Vagina (tissue), 2 donors: Measurements from ENCODE around the gene TPBGL. TPM values are rescaled to one million over a fixed set of nuclear protein-coding genes. Genes with fewer than 3 reads are reported as not detected.

ENCODE experiments used
- DNase-seq, 2 donors: peaks; one replicate each; pipeline ENCODE4 v3.0.0-alpha.2; 2017; ENCODE audit errors: extremely low spot score in 2 of 2
- H3K27ac ChIP-seq: fragments of 200-600 bp; sonication (generic); one replicate; pipeline ENCODE4 v1.5.1; 2019
- H3K27me3 ChIP-seq: fragments of 200-600 bp; sonication (generic); one replicate; pipeline ENCODE4 v1.5.1; 2019
- H3K36me3 ChIP-seq, 2 donors: fragments of 200-600 bp; sonication (generic); one replicate each; pipeline ENCODE4 v1.5.1; 2017 to 2019
- H3K4me1 ChIP-seq: fragments of 200-600 bp; sonication (generic); one replicate; pipeline ENCODE4 v1.5.1; 2019
- H3K4me3 ChIP-seq, 2 donors: fragments of 200-600 bp; sonication (generic); 1 replicate in 1 of 2; 2 replicates in 1 of 2; pipeline ENCODE4 v1.5.1; 2016 to 2019
- H3K9me3 ChIP-seq: fragments of 200-600 bp; sonication (generic); one replicate; pipeline ENCODE4 v1.5.1; 2019
- POLR2A ChIP-seq, 2 donors: fragments of 450-650 bp; IDR thresholded peaks; one replicate each; pipeline ENCODE4 v1.6.1; 2017; ENCODE audit warnings: antibody characterized with exemption in 2 of 2, mild to moderate bottlenecking in 2 of 2, moderate library complexity in 2 of 2
- POLR2AphosphoS5 ChIP-seq, 2 donors: sonication (generic); formaldehyde crosslinking; IDR thresholded peaks; one replicate each; pipeline ENCODE4 v1.9.0; 2017; ENCODE audit warnings: antibody characterized with exemption in 2 of 2, mild to moderate bottlenecking in 2 of 2, low read depth in 1 of 2; ENCODE audit not compliant: insufficient read depth in 1 of 2
- intact Hi-C: fragments of 100-400 bp; cut with DNase I; formaldehyde crosslinking; loops from one replicate; pipeline ENCODE4 v1.15.1; 2023
- total RNA-seq: library from RNA; depleted of rRNA; stranded (reverse); fragments of >200 nt; gene quantifications from one replicate; pipeline ENCODE4 v1.2.3, GENCODE V29; 2016
- TF ChIP-seq, protein P1 (sequence below), 3 experiments: fragments of 450-650 bp in 2 of 3; fragments of 200-600 bp in 1 of 3; sonication (generic) in 1 of 3; IDR thresholded peaks; one replicate each; pipeline ENCODE4 v1.5.1; 2017 to 2019; ENCODE audit warnings: antibody characterized with exemption in 3 of 3, mild to moderate bottlenecking in 2 of 3, moderate library complexity in 2 of 3

TPBGL gene
- total RNA-seq, 1 donor from 2014 or later: 1.7 TPM

DNA sequence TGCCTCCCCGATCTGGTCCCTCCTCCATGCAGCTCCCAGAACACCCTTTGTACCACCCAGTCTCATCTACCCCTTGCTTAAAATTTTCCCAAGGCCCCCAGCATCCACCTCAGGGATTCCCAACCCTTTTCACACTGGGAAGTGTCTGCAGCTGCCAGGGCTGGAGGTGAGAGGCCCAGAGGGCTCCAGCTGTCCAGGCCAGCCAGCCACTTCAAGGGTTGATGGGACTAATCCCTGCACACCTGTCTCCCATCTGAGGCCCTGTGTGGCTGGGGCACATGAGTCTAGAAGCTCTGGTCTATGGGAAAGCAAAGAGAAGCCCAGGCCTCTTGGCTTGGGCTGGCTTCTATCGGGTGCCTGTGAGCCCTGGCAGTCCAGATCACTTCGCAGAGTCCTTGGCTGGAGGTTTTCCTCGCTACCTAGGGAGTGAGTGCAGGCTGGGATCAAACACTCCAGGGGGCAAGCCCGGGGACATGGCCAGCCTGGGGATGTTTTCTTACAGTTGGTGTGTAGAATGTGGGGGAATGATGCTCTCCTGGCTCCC is 41.1 kb upstream of the TPBGL start:
- Histone ChIP-seq H3K4me1 (no peaks in the 10 kb centered on the region), H3K36me3 (no peaks in the 10 kb centered on the region), H3K27me3 (no peaks in the 10 kb centered on the region), H3K9me3 (no peaks in the 10 kb centered on the region), H3K27ac (no peak overlapping the region), H3K4me3 (no peak overlapping the region)
- TF ChIP-seq, protein P1, sequence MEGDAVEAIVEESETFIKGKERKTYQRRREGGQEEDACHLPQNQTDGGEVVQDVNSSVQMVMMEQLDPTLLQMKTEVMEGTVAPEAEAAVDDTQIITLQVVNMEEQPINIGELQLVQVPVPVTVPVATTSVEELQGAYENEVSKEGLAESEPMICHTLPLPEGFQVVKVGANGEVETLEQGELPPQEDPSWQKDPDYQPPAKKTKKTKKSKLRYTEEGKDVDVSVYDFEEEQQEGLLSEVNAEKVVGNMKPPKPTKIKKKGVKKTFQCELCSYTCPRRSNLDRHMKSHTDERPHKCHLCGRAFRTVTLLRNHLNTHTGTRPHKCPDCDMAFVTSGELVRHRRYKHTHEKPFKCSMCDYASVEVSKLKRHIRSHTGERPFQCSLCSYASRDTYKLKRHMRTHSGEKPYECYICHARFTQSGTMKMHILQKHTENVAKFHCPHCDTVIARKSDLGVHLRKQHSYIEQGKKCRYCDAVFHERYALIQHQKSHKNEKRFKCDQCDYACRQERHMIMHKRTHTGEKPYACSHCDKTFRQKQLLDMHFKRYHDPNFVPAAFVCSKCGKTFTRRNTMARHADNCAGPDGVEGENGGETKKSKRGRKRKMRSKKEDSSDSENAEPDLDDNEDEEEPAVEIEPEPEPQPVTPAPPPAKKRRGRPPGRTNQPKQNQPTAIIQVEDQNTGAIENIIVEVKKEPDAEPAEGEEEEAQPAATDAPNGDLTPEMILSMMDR (IDR thresholded peaks at IDR 0.05): no peak
- no peak for TF ChIP-seq POLR2AphosphoS5 (IDR thresholded peaks at IDR 0.05; ENCODE audit: insufficient read depth in 1 of 2, low read depth in 1 of 2)
- no peak for TF ChIP-seq POLR2A (IDR thresholded peaks at IDR 0.05)
- intact Hi-C loops: no loop called here
- DNase-seq: no peak

DNA sequence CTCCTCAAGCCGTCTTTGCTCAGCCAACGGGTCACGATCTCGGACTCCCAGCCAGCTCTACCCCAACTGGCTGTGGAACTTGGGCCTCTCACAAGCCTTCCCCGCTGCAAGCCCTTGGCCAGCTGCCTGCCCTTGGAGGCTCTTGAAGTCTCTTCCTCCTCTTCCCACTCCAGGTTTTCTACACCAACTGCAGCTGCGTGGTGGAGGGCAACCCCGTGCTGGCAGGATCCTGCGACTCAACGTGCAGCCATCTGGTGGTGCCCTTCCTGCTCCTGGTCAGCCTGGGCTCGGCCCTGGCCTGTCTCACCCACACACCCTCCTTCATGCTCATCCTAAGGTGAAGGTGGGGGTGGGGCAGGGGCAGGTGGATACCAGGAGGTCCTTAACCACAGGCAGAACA is 40.5 kb upstream of the TPBGL start:
- intact Hi-C loops: loop anchor here (5.0 kb wide), 1 partner anchor 58 kb away; no protein-coding TSS in a partner anchor
- no peak for TF ChIP-seq POLR2AphosphoS5 (IDR thresholded peaks at IDR 0.05; ENCODE audit: insufficient read depth in 1 of 2, low read depth in 1 of 2)
- TF ChIP-seq, protein P1 (IDR thresholded peaks at IDR 0.05): no peak
- TF ChIP-seq POLR2A (IDR thresholded peaks at IDR 0.05): no peak
- DNase-seq: no peak

DNA sequence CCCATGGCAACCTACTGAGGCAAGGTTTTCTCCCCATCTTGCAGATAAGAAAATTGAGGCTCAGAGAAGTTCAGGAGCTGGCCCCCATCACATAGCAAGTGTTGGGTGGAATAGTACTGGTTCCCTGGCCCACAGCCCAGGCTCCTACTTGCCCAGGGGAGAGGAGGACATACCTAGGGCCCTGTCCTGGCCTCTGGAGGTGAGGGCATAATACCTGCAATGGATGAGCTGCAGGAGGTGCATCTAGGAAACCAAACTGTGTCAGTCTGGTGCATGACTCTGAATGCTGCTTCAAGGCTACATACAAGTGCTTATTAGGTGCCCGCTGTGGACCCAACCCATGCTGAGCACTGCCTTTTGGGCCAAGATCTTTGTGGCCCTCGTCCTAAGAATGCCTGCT is 40.0 kb upstream of the TPBGL start:
- Histone ChIP-seq H3K27ac (no peak overlapping the region), H3K27me3 (no peaks in the 10 kb centered on the region), H3K9me3 (no peaks in the 10 kb centered on the region), H3K4me3 (no peak overlapping the region), H3K4me1 (no peaks in the 10 kb centered on the region), H3K36me3 (no peaks in the 10 kb centered on the region)
- DNase-seq: no peak
- intact Hi-C loops: loop anchor here (5.0 kb wide), 1 partner anchor 58 kb away; no protein-coding TSS in a partner anchor
- TF ChIP-seq POLR2A (IDR thresholded peaks at IDR 0.05): no peak
- TF ChIP-seq, protein P1 (IDR thresholded peaks at IDR 0.05): no peak
- no peak for TF ChIP-seq POLR2AphosphoS5 (IDR thresholded peaks at IDR 0.05; ENCODE audit: insufficient read depth in 1 of 2, low read depth in 1 of 2)

More for the DNA sequence above, 40.5 kb upstream of the TPBGL start:
- no peak overlapping the region for H3K27ac ChIP-seq
- no peak overlapping the region for H3K4me3 ChIP-seq
- no peaks in the 10 kb centered on the region for H3K27me3 ChIP-seq
- H3K9me3 ChIP-seq: no peaks in the 10 kb centered on the region
- no peaks in the 10 kb centered on the region for H3K36me3 ChIP-seq
- no peaks in the 10 kb centered on the region for H3K4me1 ChIP-seq

DNA sequence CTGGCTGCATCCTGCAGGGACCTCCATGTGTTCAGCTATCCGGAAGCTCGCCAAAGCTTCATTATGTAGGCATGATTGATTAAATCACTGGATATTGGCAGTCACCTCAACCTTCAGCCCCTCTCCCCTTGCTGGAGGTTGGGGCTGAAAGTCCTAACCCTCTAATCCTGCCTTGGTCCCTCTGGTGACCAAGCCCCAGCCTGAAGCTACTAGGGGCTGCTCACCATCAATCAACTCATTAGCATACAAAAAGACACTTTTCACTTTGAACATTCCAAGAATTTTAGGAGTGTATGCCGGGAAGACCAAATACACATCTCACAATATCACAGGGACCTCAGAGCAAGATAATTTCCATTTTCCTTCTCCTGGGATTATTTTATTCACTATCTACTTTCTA is 38.8 kb upstream of the TPBGL start:
- no peak overlapping the region for H3K4me3 ChIP-seq
- H3K9me3 ChIP-seq: no peaks in the 10 kb centered on the region
- H3K27ac ChIP-seq: no peak overlapping the region
- no peak for DNase-seq
- TF ChIP-seq, protein P1 (IDR thresholded peaks at IDR 0.05): no peak
- no peak for TF ChIP-seq POLR2A (IDR thresholded peaks at IDR 0.05)
- TF ChIP-seq POLR2AphosphoS5 (IDR thresholded peaks at IDR 0.05; ENCODE audit: insufficient read depth in 1 of 2, low read depth in 1 of 2): no peak
- no peaks in the 10 kb centered on the region for H3K4me1 ChIP-seq
- H3K36me3 ChIP-seq: no peaks in the 10 kb centered on the region
- no peaks in the 10 kb centered on the region for H3K27me3 ChIP-seq
- intact Hi-C loops: loop anchor here (5.0 kb wide), 1 partner anchor 59 kb away; no protein-coding TSS in a partner anchor

DNA sequence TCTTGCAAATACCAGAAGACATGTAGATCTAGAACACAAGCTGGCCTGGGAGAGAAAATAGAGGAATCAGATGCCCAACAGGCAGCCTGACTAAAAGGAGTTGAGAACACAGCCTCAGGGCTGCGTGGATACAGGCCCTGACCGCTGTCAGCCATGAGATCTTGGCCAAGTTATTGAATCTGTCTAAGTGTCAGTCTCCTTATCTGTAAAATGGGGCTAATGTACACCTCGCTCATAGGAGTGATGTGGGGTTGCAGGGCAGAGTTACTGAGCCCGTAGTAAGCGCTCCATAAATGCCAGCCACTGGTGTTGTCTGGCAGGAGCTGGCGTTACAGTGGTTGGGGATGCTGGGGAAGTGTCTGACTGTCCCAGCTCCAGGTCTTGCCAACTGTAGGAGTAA is 38.4 kb upstream of the TPBGL start:
- intact Hi-C loops: loop anchor here (5.0 kb wide), 1 partner anchor 60 kb away; no protein-coding TSS in a partner anchor
- Histone ChIP-seq H3K27ac (no peak overlapping the region), H3K9me3 (no peaks in the 10 kb centered on the region), H3K4me3 (no peak overlapping the region), H3K27me3 (no peaks in the 10 kb centered on the region), H3K4me1 (no peaks in the 10 kb centered on the region), H3K36me3 (no peaks in the 10 kb centered on the region)
- DNase-seq: no peak
- TF ChIP-seq, protein P1 (IDR thresholded peaks at IDR 0.05): no peak
- TF ChIP-seq POLR2AphosphoS5 (IDR thresholded peaks at IDR 0.05; ENCODE audit: insufficient read depth in 1 of 2, low read depth in 1 of 2) (no peak), POLR2A (IDR thresholded peaks at IDR 0.05) (no peak)
